Adipocyte (in vitro differentiated cells): Measurements from ENCODE around the gene ABCG2.
"Not testable (repeated sequence)": the region's sequence is repeated elsewhere in the genome, so short reads cannot be mapped to it uniquely, and the experiment has no call there.

Experiments
- DNase-seq: peaks from one replicate; pipeline ENCODE4 v3.0.0-alpha.2; 2015; ENCODE audit warnings: low read depth
- H3K27me3 ChIP-seq: replicated peaks from 2 replicates; pipeline ENCODE4 v1.7.0; 2013; ENCODE audit warnings: mild to moderate bottlenecking, low read length, moderate library complexity; ENCODE audit not compliant: control insufficient read depth, insufficient read depth
- H3K36me3 ChIP-seq: 2 replicates; pipeline ENCODE4 v1.7.0; 2013; ENCODE audit warnings: low read length, mild to moderate bottlenecking, moderate library complexity; ENCODE audit not compliant: control insufficient read depth, insufficient read depth, severe bottlenecking
- H3K4me1 ChIP-seq: 2 replicates; pipeline ENCODE4 v1.7.0; 2013; ENCODE audit warnings: mild to moderate bottlenecking, low read length, moderate library complexity; ENCODE audit not compliant: control insufficient read depth, insufficient read depth
- H3K4me3 ChIP-seq: 2 replicates; pipeline ENCODE4 v1.7.0; 2013; ENCODE audit warnings: mild to moderate bottlenecking, low read length, moderate library complexity
- H3K9ac ChIP-seq: 2 replicates; pipeline ENCODE4 v1.7.0; 2013; ENCODE audit warnings: mild to moderate bottlenecking, low read length, moderate library complexity
- H3K9me3 ChIP-seq: 2 replicates; pipeline ENCODE4 v1.7.0; 2013; ENCODE audit warnings: mild to moderate bottlenecking, low read length, moderate library complexity; ENCODE audit not compliant: control insufficient read depth

ABCG2 gene

GRCh38 chr4:88163336-88163735 lies 4.9 kb upstream of the ABCG2 start:
- Histone ChIP-seq H3K27me3 (no peaks in the 10 kb centered on the region), H3K9me3 (no peaks in the 10 kb centered on the region), H3K4me1 (peaks cover 15% of the 10 kb centered on the region), H3K9ac (no peak overlapping the region), H3K4me3 (no peak overlapping the region), H3K36me3 (no peaks in the 10 kb centered on the region)
- DNase-seq = peak; percentile 39

- Histone ChIP-seq H3K4me1 (peaks cover 18% of the 10 kb centered on the region), H3K27me3 (no peaks in the 10 kb centered on the region), H3K9me3 (no peaks in the 10 kb centered on the region), H3K4me3 (no peak overlapping the region), H3K36me3 (no peaks in the 10 kb centered on the region), H3K9ac (no peak overlapping the region)
- DNase-seq = no peak
Measured at GRCh38 chr4:88162626-88163025, 4.2 kb upstream of the ABCG2 start.

DNA sequence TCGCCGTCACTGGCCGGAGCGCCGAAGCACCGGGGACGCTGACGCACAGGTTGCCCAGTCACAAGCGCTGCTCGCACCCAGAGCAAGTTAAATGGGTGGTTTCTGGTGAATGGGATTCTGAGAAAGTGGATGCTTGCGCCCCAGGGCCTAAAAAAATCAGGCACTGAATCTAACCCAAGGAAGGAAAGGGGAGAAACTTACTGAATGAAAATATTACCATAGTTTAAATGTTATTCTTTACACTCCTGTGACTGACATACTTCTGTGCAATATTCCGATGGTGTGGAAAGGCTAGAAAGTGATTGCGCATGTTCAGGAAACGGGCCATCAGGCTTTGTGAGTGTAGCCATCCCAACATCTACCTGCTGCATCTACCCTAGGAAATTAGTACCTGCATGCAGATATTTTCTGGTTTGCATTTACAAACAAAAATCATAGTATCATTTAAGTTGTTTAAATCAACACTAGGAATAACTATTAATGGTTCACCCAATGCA lies 838 bp upstream of the ABCG2 start:
- Histone ChIP-seq H3K4me3 (peak overlapping the region; percentile 82), H3K36me3 (no peaks in the 10 kb centered on the region), H3K4me1 (peaks cover 18% of the 10 kb centered on the region), H3K9me3 (no peaks in the 10 kb centered on the region), H3K9ac (peak overlapping the region; percentile 72), H3K27me3 (no peaks in the 10 kb centered on the region)
- DNase-seq = no peak

DNA sequence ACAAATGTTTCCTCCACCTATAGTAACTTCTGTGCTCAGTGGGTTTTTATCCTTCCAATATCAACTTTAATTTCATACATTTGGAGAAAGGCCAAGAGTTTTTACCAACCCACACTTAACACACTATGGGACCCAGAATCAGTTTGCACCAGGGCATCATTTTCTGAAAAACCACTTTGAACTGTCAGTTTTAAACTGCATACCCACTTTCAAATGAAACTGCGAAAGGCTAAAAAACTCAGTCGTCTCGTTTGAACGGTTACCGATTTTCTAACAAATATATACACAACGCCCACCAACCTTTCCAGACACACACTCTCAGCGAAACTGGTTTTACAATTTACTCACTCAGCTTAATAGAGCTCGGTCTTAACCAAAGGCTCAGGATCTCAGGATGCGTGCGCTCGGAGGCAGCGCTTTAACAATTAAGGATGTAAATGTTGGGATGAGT lies 376 bp downstream of the ABCG2 start:
- H3K9ac ChIP-seq = peak overlapping the region; percentile 72
- DNase-seq = no peak
- H3K4me3 ChIP-seq = peak overlapping the region; percentile 82
- H3K4me1 ChIP-seq = peaks cover 12% of the 10 kb centered on the region
- H3K36me3 ChIP-seq = no peaks in the 10 kb centered on the region
- H3K9me3 ChIP-seq = no peaks in the 10 kb centered on the region
- H3K27me3 ChIP-seq = no peaks in the 10 kb centered on the region

- not testable (repeated sequence) for H3K9ac ChIP-seq, H3K4me1 ChIP-seq, H3K27me3 ChIP-seq, H3K4me3 ChIP-seq, H3K36me3 ChIP-seq, H3K9me3 ChIP-seq, DNase-seq
Measured at GRCh38 chr4:88152331-88152730, 6.1 kb downstream of the ABCG2 start.

DNA sequence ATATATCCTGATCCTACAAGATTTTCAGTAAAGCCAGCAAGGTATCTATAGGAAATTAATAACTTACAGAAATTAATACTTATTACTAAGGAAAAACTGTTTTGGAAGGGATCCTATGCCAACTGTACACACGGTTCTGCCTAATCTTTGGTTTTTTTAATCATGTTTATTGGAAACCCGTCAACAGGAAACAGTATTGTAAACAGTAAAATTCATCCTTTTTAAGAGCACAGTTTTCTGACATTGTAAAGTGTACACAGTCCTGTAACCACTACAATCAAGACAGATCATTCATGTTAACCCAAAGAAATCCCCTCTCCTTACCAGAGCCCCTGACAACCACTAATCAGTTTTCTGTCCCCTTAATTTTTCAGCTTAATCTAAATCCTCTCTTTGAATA lies 9.9 kb downstream of the ABCG2 start:
- H3K36me3 ChIP-seq = no peaks in the 10 kb centered on the region
- no peaks in the 10 kb centered on the region for H3K9me3 ChIP-seq
- H3K9ac ChIP-seq = no peak overlapping the region
- H3K27me3 ChIP-seq = no peaks in the 10 kb centered on the region
- no peaks in the 10 kb centered on the region for H3K4me1 ChIP-seq
- DNase-seq = no peak
- no peak overlapping the region for H3K4me3 ChIP-seq

- H3K36me3 ChIP-seq = no peaks in the 10 kb centered on the region
- no peaks in the 10 kb centered on the region for H3K9me3 ChIP-seq
- H3K9ac ChIP-seq = no peak overlapping the region
- no peak overlapping the region for H3K4me3 ChIP-seq
- peaks cover 3% of the 10 kb centered on the region for H3K4me1 ChIP-seq
- no peaks in the 10 kb centered on the region for H3K27me3 ChIP-seq
- no peak for DNase-seq
Measured at GRCh38 chr4:88147799-88148217, 10.6 kb downstream of the ABCG2 start.

DNA sequence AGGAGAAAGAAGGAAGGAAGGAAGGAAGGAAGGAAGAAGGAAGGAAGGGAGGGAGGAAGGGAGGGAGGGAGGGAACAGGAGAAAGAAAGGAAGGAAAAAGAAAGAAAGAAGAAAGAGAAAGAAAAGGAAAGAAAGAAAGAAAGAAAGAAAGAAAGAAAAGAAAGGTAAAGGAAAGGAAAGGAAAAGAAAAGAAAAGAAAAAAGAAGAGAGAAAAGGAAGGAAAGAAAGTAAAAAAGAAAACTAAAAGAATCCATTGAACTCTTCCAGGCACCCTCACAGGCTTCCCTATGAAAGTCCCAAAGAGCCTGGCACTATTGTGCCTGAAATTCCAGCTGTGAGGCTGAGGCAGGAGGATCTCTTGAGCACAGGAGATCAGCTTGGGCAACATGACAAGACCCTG lies 11.5 kb downstream of the ABCG2 start:
- no peak overlapping the region for H3K4me3 ChIP-seq
- no peaks in the 10 kb centered on the region for H3K27me3 ChIP-seq
- DNase-seq = no peak

GRCh38 chr4:88144866-88145300 lies 13.6 kb downstream of the ABCG2 start:
- H3K4me1 ChIP-seq = peaks cover 3% of the 10 kb centered on the region
- no peaks in the 10 kb centered on the region for H3K9me3 ChIP-seq
- no peaks in the 10 kb centered on the region for H3K36me3 ChIP-seq
- H3K27me3 ChIP-seq = no peaks in the 10 kb centered on the region
- no peak for DNase-seq
- H3K9ac ChIP-seq = no peak overlapping the region
- H3K4me3 ChIP-seq = no peak overlapping the region

More for the DNA sequence above, 11.5 kb downstream of the ABCG2 start:
- Histone ChIP-seq H3K9ac (no peak overlapping the region), H3K4me1 (peaks cover 3% of the 10 kb centered on the region), H3K9me3 (no peaks in the 10 kb centered on the region), H3K36me3 (no peaks in the 10 kb centered on the region)

DNA sequence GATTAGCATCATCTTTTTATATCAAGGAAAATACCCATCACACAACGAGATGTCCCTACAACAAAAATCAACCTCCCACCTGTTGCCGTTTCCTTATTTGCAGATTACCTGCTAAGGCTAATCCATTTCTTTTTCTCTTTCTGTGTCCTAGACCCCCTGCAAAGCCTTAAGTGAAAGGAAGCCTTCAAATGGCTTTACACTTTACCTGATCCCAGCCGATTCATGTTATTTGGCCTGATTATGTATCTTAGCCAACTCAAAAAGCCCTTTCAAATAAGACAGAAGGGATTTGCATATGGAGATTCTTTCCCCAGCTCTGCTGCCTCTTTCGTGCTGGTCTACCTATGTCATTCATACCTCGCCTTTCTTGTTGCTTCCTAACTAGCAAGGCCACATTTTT lies 14.4 kb downstream of the ABCG2 start:
- no peak for DNase-seq
- Histone ChIP-seq H3K36me3 (no peaks in the 10 kb centered on the region), H3K4me3 (no peak overlapping the region), H3K9me3 (no peaks in the 10 kb centered on the region), H3K9ac (no peak overlapping the region), H3K27me3 (no peaks in the 10 kb centered on the region), H3K4me1 (peaks cover 3% of the 10 kb centered on the region)

DNA sequence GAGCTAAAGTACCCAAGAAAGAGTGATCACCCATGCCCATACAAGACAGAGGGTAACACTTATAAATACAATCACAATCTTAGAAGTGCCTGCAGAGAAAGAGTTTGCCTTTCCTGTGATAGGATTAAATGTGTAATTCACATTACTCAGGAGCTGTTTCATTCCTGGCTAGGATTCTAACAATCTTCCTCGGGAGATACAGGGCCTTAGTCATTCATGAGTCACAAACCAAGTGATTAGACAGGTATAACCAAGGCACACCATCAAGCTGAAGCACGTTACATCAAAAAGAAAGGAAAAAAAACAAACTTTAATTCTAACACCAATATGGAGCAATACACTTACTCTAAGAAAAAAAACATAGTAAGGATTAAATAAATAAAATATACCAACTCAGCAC lies 14.9 kb downstream of the ABCG2 start:
- peaks cover 5% of the 10 kb centered on the region for H3K4me1 ChIP-seq
- DNase-seq = peak; percentile 30
- H3K36me3 ChIP-seq = no peaks in the 10 kb centered on the region
- no peak overlapping the region for H3K4me3 ChIP-seq
- H3K9me3 ChIP-seq = no peaks in the 10 kb centered on the region
- no peaks in the 10 kb centered on the region for H3K27me3 ChIP-seq
- H3K9ac ChIP-seq = no peak overlapping the region

DNA sequence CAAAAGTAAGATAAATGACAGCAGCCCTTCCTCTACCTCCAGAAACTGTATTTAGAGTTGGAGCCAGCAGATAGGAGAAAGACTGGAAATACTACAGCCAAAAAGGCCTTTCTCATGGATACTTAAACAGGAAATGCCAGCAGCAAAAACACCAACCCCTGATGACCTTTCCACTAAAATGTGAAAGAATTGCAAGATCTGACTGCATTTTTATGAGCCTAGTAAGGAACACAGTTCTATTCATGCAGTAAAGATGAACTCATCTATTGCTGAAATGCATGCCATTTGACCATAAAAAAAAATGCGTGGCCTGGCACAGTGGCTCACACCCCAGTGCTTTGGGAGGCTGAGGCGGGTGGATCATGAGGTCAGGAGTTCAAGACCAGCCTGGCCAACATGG lies 19.9 kb downstream of the ABCG2 start:
- H3K9ac ChIP-seq = peak overlapping the region; percentile 10
- no peak overlapping the region for H3K4me3 ChIP-seq
- peak; percentile 72 for DNase-seq
- H3K9me3 ChIP-seq = no peaks in the 10 kb centered on the region
- no peaks in the 10 kb centered on the region for H3K27me3 ChIP-seq
- H3K4me1 ChIP-seq = peaks cover 21% of the 10 kb centered on the region
- H3K36me3 ChIP-seq = no peaks in the 10 kb centered on the region
